ENCODE results near the gene INTS1. TPM values are rescaled to one million over a fixed set of nuclear protein-coding genes. Genes with fewer than 3 reads are reported as not detected.

INTS1 gene
- total RNA-seq, 1 donor from 2014 or later: 81.2 TPM

DNA sequence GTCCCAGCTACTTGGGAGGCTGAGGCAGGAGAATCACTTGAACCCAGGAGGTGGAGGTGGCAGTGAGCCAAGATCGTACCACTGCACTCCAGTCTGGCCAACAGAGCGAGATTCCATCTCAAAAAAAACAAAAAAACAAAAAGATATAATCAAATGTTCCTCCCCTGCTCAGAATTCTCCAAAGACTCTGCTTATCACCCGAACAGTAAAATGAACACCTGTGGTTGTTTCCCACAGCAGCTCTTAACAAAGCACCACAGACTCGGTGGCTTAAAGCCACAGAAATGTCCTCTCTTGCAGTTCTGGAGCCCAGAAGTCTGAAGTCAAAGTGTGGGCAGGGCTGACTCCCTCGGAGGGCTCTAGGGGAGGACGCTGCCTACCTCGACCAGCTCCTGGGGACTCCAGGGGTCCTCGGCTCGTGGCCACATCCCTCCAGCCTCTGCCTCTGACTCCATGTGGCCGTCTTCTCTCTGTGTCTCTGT is 4.1 kb upstream of the INTS1 start:
- intact Hi-C loops (cut with micrococcal nuclease): no loop called here

DNA sequence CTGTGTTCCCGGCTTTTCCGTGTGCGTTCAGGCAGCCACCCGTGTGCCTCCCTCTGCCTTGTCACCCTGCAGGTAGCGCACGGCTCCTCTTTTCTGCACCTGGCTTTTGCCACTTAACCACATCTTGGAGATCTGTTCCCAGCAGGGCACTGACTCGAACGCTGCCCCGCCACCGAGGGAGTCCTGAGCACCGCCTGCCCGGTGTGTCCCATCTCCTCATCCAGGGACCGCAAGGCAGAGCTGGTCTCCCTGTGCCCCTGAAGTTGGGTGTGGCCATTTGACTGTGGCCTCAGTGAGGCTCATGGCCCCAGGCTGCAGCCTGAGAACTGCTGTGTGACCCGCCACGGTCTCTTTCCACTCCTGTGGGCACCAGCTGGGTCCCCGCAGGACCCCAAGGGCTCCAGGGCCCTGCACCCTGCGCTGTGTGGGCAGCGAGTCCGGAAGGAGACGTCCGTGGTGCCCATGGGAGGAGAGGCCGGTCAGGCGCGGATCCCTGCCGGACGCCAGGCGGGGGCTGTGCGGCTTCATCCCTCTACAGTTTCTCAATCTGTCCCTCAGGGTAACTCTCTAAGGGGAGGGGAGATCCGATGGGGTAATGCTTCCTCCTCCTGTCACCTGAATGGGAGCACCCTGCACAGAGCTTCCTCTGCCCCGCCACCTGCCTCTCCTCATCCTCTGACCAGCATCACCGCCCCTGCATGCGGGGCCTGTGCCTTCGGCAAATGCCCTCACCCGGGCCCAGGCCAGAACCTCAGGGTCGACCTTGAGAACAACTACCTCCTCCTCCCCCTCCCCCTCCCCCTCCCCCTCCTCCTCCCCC is 1.8 kb upstream of the INTS1 start:
- intact Hi-C loops (cut with micrococcal nuclease): loop anchor here (2.0 kb wide), 2 partner anchors 27 to 47 kb away; partner anchors contain the start of gene MICALL2

DNA sequence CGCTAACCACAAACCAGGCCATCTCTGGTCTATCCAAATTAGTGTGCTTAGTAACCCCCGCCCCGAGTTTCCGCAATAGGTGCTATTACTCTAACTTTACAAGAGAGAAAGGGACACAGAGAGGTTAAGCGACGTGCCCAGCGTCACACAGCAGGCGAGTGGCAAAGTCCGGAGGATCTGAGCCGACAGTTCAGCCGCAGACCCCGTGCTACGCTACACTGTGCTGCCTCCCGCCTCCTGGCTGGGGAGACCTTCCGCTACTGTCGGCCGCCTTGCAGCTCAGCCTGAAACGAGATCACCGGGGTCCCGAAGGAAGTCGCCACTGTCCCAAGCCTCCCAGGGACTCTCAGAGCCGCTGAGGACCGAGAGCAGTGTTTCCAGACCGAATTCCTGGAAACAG is 799 bp downstream of the INTS1 start:
- intact Hi-C loops (cut with micrococcal nuclease): no loop called here

DNA sequence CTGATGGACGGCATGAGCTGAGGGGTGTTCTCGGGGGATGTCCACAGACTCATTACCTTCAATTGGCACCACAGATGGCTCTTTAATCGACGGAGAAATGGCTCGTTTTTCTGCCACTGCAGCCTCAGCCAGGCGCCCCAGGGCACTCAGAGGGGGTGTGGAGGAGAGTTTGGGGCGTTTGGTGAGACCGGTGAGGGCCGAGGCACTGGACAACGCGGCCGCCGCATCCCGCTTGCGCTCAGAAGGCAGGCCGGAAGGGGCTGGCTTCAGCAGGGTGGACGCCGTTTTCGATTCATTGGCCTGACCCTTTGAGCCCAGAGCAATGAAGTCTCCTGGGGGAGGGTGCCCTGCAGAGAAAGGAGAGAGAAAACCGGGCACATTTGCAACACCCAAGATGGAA is 1.3 kb downstream of the INTS1 start:
- intact Hi-C loops (cut with micrococcal nuclease): no loop called here

DNA sequence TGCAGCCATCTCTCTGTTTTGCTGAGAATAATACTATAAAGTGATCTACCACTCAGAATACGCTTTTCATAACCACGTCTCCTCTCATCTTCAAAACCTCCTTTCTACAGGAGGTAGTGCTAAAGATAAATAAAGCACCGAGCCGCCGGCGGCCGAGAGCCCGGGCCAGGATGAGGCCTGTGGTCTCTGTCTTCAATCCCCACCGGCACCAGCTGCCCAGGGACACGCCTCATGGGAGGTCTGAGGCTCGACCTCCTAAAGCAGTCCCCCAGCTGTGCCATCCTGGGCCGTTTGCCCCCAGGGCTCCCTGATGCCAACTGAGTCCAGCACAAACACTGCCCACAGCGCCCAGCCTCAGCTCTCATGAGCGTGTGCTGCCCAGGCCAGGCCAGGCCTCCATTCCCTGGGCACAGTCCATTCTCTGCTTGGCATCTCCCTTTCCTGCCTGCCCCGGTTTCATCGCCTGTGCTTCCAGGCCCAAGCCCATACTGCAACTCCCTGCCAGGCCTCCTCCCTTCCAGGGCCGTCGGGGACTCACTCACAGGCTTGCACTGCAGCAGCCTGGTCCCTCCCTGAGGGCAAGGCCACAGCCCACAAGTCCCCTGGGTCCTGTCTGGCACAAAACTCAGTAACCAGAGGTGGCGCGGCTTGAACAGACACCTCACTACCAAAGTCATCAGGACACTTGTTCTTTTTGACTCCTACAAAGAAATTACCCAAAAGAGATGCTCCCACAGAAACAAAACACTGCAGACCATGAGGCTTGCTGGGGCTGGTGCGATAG is 2.5 kb downstream of the INTS1 start:
- intact Hi-C loops (cut with micrococcal nuclease): no loop called here

DNA sequence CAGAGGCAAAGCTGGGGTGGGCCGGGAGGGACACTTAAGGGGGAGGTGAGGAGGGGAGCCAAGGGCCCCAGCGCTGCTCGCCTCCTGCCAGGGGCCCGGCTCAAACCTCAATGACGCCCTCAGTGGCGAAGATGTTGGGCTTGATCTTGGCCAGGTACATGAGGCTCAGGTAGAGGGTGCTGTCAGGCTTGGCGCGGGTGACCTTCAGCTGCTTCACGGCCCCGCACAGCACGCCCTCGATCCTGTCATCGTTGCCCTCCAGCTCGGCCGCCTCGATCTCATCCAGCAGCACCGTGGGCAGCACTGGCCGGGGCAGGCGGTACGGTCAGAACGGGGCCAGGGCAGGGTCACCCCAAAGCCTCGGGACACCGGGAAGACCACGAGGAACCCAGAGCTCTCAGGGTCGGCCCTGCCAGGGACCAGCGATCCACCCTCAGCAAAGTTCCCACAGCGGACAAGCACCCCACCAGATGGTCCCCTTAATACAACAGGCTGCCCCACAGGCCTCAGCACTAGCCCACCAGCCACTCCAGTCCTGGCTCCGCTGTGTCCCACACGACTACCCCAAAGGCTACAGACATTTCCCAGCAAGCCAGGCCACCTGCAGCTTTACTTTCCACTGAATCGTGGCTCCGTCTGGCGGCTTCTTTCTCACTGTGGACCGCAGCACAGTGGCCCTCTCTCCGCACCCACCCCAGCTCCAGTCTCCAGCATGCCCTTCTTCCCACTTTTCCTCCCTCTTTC is 4.0 kb downstream of the INTS1 start:
- intact Hi-C loops (cut with micrococcal nuclease): no loop called here

DNA sequence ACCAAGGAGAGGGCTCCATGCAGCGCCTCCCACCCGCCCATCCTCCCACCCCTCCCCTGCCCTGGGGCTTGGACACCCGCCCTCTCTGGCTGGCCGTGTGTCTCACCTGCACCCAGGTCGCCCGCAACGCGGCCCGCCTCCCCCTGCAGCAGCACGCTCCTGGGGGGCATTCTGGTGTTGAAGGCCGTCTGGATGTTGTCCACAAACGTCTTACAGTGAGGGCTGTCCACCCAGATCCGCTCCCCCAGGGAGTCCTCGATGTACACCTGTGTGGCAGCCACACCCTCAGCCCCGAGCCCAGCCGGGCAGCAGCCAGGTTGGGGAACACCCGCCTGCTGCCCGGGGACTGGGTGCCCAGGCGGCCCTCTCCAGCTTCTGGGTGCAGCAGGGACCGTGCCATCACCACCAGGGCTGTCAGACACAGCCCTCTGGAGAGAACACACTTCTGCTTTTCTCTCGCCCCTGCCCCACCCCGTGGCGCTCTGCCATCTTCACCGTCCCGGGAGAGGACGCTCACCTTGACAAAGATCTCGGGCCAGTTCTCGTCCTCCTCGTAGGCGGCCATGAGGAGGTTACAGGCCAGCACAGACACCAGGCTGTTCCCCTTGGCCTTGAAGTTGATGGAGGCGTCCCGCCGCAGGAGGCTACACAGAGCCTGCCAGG is 4.7 kb downstream of the INTS1 start:
- intact Hi-C loops (cut with micrococcal nuclease): no loop called here

DNA sequence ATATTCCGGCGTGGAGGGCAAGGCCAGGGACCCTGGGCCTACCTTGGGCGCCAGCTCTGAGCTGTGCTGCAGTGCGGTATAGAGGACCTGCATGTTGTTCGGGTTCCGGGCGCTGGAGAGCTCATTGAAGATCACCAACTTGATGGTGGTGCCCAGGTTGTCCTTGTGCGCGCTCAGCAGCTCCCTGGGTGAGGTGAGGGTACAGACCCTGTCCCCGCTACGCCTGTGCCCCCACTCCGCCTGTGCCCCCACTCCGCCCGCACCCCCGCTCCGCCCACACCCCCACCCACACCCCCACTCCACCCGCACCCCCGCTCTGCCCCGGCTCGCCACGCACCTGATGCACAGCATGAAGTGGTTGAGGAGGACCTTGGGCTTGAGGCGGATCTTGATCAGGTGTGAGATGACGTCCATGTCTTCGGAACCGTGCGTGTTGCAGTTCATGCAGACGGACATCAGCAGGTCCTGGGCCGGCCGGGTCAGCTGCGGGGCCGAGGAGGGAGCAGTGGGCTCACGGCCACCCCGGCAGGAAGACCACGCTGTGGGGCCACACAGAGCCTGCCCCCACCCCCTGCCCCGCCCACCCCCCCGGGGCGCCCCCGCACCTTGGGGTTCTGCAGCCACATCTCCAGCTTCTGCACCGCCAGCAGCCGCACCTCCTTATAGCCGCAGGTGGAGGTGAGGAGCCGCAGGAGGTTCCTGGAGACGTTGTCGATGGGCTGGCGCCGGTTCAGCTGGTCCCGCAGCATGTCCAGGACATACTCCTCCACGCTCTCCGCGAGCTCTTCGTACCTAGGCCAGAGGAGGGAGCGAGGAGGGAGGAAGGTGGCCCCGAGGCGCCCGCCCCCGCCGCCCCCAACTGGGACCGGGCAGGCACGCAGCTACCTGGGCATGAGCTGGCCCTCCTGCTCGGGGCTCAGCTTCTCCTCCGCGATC is 5.6 kb downstream of the INTS1 start:
- intact Hi-C loops (cut with micrococcal nuclease): no loop called here

DNA sequence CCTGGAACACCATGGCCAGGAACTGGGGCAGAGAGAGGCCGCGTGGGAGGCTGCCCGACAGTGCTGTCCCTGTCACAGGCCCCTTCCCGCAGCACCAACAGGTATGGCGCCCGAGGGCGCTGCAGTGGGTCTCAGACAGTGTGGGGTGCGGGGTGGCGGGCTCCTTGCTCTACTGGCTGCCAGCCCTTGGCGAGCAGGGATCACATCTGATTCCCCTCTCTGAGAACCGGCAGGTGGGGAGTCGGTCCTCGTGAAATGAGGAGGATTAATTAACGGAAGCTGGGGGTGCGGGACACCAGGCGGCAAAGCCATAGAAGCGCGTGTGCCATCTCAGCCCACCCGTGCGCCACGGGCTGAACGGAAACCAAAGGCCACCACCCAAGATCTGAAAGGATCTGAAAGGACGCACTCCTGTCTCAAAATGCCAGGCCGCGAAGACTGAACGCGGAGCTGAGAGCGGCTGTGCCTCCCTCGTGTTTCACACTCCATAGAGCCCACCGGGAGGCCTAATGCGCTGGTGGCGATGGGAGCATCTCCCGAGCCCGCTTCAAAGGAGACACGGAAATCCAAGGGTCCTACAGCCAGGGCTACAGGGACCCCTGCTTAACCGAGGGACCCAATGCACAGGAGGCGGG is 6.8 kb downstream of the INTS1 start:
- intact Hi-C loops (cut with micrococcal nuclease): no loop called here

DNA sequence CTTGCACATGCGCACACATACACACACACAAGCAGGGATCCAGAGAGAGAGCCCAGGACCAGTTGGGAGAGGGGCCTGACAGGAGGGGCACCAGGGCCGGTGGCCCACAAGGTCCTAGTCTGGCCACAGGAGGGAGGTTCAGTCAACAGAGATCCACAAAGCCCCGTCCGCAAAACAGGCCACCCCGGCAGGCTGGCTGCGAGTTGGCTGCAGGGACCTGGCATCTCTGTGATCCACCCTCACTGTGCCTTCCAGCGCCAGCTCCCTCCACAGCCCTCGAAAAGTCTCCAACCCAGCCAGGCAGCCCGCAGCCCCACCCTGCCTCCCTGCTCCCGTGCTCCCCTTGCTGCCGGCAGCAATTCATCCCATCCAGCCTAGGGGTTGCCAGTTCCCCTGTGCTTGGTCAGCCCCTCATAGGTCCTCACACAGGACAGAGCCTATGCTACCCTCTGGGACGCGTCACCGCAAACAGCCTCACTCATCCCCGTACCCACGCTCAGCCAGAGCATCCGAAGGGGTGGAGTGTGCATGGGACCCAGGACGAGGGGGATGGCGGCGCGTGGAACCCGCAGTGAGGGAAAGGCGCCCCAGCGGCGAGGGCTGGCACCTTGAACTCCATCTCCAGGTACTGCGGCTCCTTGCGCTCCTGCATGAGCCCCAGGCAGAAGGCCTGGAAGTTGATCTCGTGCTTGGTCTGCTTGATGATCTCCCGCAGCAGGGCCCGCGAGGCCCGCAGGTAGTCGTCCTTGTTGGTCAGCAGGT is 7.5 kb downstream of the INTS1 start:
- intact Hi-C loops (cut with micrococcal nuclease): no loop called here

DNA sequence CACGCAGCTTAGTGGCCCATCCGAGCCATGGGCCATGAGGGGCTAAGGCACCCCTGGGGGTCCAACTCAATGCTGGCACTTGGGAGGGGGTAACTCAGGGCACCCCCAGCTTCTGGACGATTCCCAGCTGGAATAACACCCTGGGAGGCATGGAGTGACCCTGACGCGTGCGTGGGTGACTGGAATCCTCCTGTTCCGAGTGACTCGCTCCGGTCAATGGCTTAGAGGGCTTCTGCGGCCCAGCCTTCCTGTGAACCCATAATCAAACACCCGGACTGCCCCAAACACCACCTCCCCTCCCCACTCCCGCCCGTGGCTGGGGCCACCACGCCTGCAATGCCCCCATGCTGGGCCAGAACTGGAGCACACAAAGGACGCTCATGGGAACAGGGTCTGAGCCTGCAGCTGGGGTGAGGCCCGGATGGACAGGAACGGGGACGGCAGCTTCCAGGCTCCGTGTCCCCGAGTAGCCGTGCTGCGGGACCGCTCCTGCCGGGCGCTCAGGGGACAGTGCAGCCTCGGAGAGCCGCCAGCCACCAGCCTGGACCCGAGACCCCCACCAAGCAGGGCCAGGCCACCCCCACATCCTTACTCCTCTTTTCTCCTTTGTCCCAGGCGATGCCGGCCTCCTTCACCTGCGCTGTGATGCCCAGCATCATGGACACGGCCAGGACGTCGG is 8.5 kb downstream of the INTS1 start:
- intact Hi-C loops (cut with micrococcal nuclease): no loop called here

DNA sequence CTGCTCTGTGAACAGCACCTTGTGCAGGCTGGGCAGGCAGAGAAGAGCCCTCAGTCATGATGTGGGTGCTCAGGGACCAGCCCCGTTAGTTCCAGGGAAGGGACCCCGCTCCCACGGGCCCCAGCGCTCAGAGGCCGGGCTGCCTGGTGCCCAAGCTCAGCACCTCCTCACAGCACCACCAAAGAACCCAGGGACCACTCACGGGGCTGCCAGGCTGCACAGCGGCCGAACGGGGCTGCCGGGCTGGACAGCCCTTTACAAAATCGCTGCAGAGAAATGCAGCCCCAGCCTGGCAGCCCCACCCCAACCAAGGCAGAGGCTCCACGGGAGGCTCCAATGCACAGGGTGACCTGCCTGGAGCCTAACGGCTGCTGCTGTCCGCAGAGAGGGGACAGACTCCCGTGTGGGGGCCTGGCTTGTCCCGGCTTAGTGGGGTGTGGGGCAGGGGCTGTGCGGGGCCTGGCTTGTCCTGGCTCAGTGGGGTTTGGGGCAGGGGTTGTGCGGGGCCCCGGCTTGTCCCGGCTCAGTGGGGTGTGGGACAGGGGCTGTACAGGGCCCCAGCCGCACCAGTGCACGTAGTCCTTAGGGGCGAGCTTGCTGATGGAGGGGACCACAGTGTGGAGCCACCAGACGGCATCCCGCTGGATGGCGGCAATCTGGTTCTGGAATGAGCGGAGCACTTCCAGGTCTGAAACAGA is 9.2 kb downstream of the INTS1 start:
- intact Hi-C loops (cut with micrococcal nuclease): no loop called here

DNA sequence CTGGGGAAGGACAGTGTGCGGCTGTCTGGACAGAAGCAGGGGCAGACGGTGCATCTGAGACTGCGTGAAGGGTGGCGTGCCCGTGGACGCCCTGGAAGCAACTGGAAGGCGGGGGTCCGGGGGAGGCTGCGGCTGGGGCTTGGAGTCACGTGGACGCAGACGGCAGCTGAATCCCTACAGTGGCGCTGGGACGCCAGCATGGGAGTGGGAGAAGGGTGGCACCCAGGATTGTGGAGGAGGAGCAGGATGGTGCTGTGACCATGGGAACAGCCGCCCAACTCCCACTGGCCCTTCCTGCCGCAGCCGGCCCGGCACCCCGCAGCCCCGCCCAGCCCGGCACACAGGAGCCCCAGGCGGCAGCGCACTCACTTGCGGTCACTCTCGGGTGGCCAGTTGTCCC is 9.7 kb downstream of the INTS1 start:
- intact Hi-C loops (cut with micrococcal nuclease): no loop called here

DNA sequence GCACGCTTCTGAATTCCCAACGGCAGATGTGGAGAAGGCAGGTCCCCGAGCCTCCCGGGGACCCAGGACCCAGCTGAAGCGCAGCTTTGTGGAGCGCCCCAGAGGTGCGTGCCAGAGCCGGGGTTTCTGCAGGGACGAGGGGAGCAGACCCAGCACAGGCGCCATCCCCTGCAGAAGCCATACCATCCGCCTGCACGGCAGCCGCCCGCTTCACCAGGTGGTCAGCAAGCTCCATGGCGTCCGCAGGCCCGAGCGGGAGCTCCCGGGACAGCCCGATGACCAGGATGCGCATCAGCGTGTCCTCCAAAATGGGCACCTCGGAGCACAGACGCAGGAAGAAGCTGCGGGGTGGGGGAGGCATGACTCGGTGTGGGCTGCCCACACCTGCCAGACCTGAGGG is 10.6 kb downstream of the INTS1 start:
- intact Hi-C loops (cut with micrococcal nuclease): no loop called here

DNA sequence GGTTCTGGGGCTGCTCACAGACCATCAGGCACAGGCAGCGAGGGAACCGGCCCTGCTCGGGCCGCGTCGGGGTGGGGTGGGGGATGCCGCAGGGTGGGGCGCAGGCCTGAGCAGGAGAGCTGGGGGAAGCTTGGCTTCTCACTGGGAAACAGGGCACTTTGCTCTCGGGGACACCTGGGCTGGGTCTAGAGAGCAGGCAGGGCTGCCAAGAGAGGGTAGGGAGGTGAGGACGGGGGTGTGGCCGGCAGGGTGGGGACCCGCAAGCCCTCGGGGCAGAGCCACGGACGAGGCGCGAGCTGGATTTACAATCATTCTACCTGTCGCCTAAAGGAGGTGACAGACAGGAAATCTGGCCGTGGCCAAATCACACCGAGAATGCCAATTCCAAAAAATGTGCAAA is 11.1 kb downstream of the INTS1 start:
- intact Hi-C loops (cut with micrococcal nuclease): no loop called here

DNA sequence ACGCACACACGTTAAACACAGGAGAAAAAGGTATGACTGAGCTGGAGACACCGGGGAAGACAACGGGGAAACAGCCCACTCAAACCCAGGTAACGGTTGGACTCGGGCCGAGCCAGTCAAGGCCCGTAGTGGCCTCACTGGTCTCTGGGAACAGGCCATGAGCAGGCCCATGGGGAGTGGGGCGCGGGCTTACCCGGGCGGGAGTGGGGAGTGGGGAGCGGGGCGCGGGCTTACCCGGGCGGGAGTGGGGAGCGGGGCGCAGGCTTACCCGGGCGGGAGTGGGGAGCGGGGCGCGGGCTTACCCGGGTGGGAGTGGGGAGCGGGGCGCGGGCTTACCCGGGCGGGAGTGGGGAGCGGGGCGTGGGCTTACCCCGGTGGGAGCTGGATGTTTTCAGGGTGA is 11.5 kb downstream of the INTS1 start:
- intact Hi-C loops (cut with micrococcal nuclease): no loop called here

DNA sequence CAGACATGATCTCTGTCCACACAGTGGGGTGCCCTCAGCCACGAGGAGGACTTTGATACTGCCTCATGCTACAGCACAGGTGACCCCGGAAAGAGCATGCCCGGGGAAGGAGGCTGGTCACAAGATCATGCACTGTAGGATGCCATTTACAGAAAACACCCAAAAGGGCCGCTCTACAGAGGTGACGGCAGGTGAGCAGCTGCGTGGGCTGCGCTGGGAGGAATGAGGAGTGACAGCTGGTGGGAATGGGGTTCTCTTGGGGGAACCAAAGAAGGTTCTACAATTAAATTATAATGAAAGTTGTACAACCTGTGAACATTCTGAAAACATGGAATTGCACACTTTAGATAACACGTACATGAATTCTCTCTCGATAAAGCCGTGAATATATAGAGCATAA is 12.0 kb downstream of the INTS1 start:
- intact Hi-C loops (cut with micrococcal nuclease): no loop called here

DNA sequence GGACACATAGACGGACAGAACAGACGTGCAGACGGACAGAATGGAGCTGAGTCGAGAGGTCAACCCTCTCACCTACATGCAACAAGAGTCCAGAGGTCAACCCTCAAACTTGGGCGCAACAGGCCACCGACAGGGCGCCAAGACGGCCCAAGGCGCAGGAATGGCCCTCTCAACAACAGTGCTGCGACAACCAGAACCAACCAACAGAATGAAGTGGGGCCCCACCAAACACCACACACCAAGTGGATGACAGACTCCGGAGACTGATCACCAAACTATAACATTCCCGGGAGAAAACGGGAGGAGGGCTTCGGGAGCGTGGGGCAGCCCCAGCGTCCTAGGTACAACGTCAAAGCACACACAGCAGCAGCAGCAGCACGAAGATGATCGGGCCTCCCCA is 13.4 kb downstream of the INTS1 start:
- intact Hi-C loops (cut with micrococcal nuclease): no loop called here
